ENCODE measurements around the gene IRF4.

- TF ChIP-seq CTCF (IDR thresholded peaks at IDR 0.05), result no peak
- no peak for TF ChIP-seq POLR2A (IDR thresholded peaks at IDR 0.05)
Observed at GRCh38 chr6:421211-421610, 29.7 kb downstream of the IRF4 start.
